COLO829 (cell line): ENCODE measurements around the gene ETV3L.

Experiments used
- DNase-seq: peaks from one replicate; pipeline ENCODE4 v3.0.0; 2012; ENCODE audit warnings: low spot score

Gene ETV3L

DNA sequence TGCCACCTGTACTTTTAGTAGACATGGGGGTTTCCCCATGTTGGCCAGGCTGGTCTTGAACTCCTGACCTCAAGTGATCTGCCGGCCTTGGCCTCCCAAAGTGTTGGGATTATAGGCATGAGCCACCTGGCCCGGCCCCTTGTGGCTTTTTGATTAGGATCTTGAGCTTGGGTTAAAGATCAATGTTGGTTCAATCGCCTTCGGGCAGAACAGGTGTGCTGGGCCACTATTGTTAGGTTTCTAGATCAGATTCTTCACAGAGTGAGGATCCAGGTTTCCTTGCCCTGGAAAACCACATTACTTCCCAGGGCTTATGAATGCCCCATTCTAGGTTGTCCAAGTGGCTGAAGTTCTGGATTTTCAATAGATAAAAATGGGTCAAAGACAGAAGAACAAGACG, 32.5 kb upstream of the ETV3L start:
- no peak for DNase-seq

DNA sequence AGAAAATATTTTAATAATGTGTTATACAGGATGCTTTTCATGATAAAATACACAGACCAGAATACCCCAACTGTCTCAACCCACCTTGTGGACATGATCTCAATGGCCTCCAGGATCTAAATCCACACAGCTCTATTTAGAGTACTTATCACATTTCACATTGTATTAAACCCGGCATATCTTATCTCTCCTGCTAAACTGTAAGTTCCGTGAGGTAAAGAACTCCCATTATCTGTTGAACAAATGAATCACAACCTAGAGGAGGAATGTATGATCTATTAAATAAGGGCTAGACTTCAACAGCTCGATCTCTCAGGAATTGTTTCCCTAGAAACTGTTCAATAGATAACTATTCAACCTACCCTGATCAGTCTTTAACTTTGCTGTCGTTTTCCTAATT, 31.7 kb upstream of the ETV3L start:
- no peak for DNase-seq

DNA sequence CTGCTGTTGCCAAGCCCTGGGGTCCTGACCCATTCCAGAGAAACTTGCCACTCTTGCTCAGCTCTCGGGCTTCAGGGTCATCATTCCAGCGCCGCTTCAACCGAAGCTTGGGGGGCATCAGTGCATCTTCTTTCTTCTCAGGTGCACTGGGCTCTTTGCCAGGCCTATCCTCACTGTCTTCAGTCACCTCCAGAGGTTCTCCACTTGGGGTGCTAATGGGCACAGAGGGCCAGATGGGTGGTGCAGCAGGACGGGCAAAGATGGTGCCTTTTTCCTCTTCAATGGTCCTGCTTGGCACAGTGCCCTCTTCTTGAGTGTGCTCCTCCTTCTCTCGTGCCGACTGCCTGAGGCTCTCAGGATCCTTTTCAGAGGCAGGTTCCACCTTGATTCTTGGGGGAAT, 25.2 kb upstream of the ETV3L start:
- no peak for DNase-seq

DNA sequence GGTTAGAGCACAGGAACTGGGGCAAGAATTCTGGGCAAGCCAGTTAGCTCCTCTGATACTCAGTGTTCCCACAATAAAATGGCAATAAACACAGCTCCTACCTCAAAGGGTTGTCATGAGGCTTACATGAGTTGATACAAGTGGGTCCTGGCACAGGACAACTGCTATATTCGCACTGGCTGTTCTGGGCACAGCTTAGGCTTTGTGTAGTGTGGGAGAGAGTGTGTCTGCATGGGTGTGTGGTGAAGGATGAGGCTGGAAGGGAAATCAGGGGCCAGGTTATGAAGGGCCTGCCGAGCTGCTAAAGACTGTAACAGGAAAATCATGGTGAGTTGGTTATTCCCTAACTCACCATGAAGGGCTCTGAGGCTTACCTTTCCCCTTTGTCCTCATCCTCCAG, 19.8 kb upstream of the ETV3L start:
- no peak for DNase-seq

DNA sequence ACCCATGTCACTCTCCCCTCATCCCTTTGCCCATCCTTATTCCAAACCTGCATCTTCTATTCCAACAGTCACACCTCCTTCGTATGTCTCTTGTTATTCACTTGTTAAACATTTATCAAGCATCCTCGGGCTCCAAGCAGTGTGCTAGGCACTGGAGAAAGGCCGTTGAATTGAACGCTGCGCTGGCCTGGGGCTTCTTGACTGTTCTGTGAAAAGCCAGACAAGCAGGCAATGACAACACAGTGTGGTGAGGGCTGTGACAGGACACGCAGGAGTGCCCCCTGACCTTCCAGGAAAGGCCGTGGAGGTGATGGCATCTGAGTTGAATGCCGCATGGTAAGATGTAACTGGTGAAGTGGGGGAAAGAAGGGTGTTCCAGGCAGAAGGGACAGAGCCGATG, 19.4 kb upstream of the ETV3L start:
- no peak for DNase-seq

DNA sequence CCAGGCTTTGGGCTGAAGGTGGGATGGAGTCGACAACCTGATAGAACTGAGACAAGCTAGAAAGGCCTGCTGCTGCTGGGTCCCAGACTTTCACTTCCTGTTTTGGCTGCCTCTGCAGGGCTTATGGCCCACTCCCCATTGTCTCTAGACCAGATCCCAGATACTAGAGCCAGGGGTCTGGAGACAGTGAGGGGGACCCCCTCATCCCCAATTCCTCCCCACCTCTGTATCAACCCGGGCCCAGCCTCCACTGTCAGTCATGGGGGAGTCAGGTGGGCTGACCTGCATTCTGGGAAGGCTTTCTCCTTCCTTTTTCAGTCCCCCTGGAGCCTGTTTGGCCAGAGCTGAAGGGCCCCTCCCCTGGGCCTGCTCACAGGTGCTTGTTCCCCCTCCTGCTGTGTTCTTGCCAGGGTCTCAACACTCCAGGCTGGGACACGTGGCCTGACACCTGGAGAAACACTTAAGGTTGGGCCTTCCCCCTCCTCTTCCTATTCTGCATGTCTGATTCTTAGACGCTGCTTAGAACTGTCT, 18.0 kb upstream of the ETV3L start:
- DNase-seq = no peak

DNA sequence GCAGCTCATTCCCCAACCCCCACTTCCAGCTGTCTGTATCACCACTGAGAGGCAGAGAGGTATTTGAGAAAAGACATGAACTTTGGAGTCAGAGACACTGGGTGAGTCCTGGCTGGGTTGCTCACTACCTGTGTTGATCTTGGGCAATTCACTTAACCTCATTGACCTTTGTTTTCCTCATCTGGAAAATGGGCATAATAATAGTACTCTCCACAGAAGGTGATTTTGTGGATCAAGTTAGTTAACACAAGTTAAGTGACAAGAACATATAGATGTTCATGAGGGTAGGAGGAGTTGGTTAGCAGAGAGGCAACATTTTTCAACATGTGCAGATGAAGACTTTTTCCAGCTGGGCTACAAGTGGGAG, 17.1 kb upstream of the ETV3L start:
- no peak for DNase-seq

DNA sequence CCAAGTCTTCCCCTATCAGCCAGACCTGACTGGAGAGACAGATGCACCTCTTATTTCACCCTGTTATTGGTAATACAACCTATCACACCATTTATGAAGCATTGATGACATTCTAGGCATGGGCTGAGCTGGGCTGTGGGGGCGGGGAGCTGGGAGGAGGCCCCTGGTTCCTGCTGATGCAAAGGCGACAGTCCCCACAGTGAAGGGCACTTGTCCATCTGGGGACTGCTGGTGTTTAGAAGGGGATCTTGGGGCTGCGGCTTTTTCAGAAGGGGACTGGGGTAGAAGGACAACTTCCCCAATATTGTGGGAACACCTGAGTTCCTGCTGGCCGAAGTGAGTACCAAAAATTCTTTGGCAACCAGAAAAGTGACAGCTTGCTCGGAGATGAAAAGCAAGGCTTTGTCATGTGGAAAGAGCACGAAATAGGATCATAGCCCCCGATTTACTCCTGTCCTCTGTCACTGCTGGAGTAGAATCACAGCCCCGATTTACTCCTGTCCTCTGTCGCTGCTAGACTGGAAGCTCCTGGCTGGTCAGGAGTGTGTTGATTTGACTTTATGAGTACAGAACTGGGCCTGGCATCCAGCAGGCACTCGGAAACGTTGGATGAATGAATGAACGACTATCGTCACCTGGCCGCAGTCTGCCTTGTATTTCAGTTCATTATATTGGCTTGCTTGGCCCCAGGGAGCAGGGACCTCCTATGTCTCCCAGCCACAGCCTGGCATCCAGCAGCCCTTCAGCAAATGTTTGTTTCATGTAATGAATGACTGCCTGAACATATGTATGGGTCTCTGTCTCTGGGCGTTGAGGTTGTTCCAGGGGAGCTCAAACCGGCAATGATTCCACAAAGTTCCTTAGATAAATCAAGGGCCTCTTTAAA, 16.5 kb upstream of the ETV3L start:
- DNase-seq = no peak

DNA sequence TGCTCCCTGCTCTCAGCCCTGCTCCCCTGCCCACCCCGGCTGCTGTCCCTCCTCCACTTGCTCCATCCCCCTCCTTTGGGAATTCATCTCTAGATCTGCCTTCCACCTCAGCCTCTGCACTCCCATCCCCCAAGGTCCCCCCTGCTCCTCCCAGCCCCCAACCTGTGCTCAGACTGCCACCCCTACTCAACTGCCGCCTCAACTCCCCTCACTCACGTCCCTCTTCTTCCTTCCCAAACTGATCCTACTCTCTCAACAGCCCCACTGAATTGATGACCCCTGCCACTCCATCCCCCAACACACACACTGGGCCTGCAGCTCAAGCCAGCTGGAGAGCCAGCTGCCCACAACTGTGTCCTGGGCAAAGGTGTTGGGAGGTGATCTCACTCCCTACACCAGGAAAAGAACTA, 15.8 kb upstream of the ETV3L start:
- no peak for DNase-seq

DNA sequence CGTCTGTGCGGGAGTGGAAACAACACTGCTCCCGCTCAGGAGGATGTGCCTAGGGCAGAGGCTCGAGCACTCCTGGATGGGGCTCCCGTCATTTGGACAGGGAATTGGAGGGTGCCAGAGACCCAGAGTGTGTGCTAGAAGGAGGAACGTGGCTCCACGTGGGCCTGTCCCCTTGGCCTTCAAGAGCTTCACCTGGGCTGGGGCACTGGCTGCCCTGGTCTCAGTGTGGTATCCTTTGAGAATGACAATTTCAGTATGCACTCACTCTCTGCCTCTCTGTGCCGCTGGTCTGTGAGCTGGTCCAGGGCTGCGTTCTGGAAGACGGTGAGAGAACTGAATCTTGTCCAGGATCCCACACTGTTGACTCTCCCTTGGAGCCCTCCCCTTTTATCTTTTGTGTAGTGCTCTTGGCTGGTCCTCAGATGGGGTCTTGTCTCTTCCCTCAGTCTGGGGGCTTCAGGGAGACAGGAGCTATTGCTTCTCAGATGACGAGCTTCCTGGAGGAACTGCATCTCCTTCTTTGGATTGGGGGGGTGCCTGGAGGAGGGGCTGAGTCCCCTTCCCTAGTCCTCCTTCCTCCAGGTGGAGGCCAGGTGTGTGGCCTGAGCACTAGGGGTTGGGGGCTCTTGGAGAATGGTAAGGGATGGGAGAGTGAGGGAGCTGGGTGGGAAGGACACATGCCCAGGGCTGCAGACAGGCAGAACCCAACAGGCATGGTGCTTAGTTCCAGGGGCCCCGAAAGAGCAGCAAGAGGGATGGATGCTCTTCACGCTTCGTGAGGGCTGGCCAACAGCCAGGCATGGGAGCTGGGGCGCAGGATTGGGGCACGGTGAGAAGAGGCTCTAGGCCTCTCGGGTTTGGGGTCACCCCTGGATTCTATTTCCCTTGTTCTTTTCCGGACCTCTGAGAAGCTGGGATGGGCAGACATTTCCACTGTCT, 14.8 kb upstream of the ETV3L start:
- DNase-seq = no peak

DNA sequence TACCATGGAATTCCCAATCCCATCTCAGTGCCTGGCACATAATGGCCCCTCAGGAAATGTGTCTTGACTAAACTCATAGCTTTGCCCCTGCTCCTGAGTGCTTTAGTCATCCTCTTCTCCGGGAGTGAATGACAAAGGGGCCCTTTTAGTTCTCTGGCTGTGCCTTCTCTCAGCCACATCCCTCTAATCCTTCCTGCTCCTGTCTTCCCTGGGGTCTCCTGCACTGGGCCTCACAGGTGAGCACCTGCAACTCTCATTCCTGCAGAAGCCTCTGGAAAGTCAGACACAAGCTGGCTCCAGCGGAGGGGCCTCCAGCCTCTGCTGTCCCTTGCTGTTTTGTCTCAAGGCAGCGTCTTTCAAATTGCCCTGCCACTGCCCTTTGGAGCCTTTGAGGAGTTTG, 14.0 kb upstream of the ETV3L start:
- peak; percentile 71 for DNase-seq

DNA sequence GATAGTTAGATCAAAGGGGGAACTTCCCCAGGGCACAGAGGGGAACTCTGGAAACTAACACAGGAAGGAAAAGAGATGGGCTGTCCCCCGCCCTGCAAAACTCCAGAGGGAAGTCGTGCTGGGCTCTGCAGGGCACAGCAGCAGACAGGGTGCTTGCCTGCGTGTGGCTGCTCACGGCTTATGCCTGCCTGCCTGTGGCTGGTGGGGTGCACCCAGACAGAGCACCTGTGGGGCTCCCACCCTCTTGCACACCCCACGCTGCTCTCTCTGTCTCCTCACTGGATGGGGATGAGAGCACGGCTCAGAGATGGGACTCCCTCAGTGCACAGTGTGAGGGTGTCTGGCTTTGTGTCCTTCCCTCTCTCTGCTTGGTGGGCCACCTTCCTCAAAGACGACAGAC, 13.5 kb upstream of the ETV3L start:
- no peak for DNase-seq

DNA sequence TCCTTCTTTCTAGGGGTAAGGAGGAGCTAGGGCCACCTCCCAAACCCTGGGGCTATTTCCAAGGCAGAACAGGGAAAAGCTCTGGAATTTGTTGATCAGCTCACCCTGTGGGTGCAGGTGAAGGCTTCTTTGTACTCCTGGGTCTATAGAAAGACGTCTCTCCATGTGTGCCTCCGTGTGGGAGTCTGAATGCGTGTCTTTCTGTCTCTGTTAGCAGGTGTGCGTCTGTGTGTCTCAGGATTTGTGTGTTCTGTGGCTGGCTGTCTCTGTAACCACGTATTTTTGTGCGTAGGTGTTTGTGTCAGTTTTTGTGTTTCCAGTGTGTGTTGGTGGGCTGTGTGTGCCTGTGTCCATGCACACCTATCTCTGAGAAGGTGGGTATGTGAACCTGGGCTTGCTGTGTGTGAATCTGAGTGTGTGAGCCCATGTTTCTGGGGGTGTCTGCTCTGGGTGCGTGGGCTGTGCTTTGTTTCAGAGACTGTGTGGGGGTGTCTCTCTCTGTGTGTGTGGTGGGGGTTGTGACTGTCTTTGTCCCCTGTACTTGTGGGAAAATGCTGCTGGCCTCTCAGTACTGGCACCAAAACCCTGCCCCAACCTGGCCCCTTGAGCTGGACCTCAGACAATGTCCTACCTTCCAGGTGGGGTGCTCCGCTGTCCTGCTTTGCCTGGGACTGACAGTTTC, 12.7 kb upstream of the ETV3L start:
- no peak for DNase-seq

DNA sequence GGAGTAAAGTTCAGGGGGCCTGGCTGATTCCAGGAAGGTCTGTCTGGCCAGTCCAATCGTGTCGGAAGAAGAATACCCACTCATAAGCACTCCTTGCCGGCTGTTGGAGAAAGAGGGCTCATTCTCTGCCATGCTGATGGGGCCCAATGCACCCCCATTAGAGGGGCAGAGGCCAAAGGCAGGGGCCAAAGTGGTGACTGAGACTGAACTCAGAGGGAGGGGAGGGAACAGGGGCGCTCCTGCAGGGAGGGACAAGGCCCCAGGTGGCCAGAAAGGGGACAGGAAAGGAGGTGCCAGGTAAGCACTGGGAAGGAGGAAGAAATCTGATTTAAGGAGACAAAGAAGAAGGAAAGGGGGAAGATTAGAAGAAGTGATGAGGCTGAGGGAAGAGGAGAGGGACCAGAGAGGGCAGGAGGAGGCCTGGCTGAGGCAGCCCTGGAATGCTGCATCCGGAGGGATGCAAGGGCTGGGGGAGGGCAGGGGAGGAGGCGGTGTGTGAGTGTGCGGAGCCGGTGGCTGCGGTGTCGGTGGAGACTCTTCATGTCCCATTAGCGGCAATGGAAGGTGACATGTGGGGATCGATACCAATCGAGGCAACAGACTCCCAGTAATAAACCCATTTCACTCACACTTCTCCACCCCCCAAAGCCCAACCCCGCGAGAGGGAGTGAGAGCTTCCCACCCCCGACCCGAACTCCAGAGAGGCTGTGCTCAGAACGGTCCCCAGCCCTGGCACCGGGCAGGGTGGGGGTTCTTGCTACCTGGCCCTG, 12.0 kb upstream of the ETV3L start:
- DNase-seq = no peak

DNA sequence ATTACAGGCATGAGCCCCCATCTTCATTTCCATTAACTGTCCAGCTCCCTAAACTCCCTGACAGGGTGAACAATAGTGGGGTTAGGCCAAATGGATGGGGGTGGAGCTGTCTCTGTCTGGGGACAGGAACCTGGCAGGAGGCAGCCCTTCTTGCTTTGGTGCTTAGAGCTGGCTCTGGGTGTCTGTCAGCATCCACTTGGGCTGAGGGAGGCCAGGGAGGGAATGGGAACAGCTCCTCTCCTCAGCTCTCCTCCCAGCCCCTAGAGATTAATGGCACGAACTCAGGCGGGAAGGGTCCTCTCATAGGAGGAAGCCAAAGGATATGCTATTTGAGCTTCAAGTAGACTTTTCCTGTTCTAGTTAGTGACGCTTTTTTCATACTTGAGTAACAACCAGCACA, 11.1 kb upstream of the ETV3L start:
- no peak for DNase-seq

DNA sequence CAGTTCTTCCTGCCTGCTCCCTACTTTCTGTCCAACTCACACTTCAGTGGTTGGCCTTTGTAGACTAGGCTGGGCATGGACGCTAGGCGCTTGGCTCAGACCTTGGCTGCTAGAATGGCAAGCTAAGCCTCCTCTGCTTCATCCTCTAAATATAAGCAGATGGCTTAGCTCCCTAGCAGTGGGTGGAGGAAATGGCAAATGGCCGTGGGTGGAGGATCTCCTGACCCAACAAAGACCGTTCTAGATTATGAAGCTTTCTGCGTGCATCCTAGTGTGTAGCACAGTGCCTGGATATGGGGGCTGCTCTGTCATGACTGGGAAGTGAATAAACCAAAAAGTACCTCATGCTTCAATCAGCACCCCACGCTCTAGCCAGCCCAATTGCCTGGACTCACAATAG, 10.4 kb upstream of the ETV3L start:
- DNase-seq = no peak

DNA sequence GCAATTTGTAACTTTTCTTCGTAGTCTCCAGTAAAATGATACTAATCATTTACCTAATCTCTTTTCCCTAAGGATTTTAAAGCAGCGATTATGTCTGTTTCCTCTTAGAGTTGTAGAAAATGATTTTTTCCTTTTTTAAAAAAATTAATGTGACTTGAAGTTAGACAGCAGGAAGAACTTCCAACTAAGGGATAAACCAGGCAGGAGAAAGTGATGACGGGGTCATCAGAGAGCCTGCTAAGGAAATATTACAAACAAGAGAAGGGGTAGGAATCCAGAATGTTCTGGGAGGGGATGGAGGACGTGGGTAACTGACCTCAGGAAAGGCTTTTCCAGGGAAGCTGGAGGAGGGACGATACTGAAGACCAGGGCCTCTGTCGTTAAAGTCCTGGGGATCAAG, 8.8 kb upstream of the ETV3L start:
- DNase-seq = no peak

DNA sequence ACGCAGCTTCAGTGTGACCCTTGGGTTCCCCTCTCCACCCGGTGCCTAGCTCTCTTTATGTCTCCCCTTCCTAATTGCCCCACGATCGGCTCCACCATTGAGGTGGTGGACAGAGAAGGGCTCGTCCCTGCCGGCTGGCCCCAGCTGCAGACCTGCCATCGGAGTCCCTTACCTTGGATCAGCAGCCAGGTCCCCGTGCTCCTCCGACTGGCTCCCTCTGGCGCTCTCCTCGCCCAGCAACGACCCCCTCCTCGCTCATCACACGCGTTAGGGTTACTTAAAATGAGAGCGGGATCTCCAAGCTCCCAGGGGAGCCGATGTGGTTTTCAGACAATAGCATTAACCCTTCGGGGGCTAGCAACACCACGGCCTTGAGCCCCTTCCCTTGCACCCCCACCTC, 8.1 kb upstream of the ETV3L start:
- DNase-seq = no peak

DNA sequence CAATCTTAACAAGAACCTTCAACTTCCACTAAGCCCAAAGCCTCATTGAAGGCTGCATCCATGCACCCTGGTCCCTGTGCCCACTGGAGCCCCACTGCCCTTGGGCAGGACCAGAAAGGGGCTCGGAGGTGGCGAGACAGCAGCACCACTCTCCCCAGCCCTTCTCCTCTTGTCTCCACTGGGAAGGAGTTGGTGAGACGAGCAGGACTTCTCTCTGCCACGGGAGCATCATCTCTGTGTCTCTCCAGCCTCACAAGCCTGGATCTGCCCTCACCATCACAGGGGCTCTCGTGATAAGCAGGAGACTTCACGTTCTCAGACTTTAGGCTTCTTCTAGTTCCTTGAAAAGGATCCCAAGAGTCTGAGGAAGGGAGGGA, 7.2 kb upstream of the ETV3L start:
- no peak for DNase-seq

DNA sequence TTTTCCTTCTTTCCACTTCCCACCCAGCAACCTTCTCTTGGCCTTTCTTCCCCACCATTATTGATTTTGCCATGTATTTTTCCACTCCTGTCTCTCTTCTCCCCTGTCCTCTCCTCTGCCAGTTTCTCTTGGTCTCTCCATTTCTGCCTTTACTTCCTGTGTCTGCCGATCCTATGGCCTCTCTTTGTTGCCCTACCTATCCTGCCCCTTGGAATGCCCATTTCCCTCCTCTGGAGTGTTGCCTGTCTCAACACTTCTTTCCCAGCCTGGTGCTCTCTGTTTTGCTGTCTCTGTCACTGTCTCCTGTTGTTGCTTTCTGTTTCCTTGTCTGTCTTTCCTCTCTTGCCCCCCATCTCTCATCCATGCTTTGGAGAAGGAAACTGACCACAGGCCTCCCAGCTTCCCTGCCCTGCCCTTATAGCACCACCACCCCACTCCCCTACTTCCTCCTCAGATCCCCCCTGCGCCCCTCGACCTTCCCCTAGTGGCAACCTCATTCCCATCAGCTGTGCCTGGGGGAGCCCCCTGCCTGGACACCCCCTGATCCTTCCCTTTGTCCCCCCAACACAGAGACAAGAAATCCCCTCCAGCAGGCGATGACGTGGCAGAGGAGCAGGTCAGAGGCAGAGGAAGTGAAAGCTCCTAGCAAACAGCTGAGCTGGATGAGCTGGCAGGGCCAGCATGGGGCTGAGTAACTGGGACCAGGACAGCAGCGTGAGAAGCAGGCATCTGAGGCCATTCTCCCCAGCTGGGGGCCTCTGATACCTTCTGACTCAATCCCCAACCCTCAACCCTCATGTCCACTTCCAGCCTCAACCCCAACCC, 6.6 kb upstream of the ETV3L start:
- peak; percentile 47 for DNase-seq
